Hepatocyte (in vitro differentiated cells): Measurements from ENCODE around the gene DDX10.

Experiments
- CTCF ChIP-seq: fragments of 200-600 bp; sonication (generic); IDR thresholded peaks from 2 replicates; pipeline ENCODE4 v1.5.1; 2016; ENCODE audit warnings: antibody characterized with exemption, mild to moderate bottlenecking; ENCODE audit not compliant: poor library complexity
- EZH2 ChIP-seq: fragments of 200-600 bp; sonication (generic); IDR thresholded peaks from 2 replicates; pipeline ENCODE4 v1.6.1; 2016; ENCODE audit warnings: antibody characterized with exemption, mild to moderate bottlenecking, borderline replicate concordance
- EZH2phosphoT487 ChIP-seq: fragments of 200-600 bp; sonication (generic); IDR thresholded peaks from one replicate; pipeline ENCODE4 v1.6.1; 2018; ENCODE audit warnings: antibody characterized with exemption, mild to moderate bottlenecking, low read depth, moderate library complexity; ENCODE audit not compliant: unreplicated experiment, severe bottlenecking

DNA sequence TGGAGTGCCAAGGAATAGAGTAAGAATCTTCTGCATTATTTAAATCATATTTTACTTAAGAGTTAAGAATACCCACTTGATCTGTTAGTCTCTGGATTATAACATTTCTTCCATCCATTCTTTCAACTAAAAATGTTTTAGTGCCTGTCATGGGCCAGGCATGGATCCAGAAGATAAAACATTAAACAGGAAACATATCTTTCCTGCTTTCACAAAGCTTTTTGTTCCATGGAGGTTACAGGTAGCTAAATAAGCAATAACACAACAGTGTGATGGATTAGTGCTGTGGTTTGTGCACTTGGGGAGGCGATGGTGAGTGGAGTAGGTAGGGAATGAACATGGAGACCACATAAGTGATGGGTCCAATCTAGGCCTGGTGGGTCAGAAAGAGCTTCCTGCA lies 258.5 kb downstream of the DDX10 start:
- no peak for TF ChIP-seq EZH2phosphoT487
- TF ChIP-seq EZH2, result no peak
- TF ChIP-seq CTCF, result no peak
